HG03460 (cell line): ENCODE measurements around the gene OR13J1.
"Not testable (repeated sequence)": the region's sequence is repeated elsewhere in the genome, so short reads cannot be mapped to it uniquely, and the experiment has no call there.

Source experiments
- ATAC-seq: cut with Tn5 transposase; IDR thresholded peaks from one replicate; pipeline ENCODE4 v1.9.1; 2021; ENCODE audit not compliant: unreplicated experiment

OR13J1 gene, protein sequence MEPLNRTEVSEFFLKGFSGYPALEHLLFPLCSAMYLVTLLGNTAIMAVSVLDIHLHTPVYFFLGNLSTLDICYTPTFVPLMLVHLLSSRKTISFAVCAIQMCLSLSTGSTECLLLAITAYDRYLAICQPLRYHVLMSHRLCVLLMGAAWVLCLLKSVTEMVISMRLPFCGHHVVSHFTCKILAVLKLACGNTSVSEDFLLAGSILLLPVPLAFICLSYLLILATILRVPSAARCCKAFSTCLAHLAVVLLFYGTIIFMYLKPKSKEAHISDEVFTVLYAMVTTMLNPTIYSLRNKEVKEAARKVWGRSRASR

GRCh38 chr9:35870351-35870923 lies at the start of gene OR13J1:
Gene OR13J1, minus strand, starts transcription at chr9:35870401. Its CDS starts 0 bp downstream, at chr9:35870401.
- ATAC-seq, result no peak

DNA sequence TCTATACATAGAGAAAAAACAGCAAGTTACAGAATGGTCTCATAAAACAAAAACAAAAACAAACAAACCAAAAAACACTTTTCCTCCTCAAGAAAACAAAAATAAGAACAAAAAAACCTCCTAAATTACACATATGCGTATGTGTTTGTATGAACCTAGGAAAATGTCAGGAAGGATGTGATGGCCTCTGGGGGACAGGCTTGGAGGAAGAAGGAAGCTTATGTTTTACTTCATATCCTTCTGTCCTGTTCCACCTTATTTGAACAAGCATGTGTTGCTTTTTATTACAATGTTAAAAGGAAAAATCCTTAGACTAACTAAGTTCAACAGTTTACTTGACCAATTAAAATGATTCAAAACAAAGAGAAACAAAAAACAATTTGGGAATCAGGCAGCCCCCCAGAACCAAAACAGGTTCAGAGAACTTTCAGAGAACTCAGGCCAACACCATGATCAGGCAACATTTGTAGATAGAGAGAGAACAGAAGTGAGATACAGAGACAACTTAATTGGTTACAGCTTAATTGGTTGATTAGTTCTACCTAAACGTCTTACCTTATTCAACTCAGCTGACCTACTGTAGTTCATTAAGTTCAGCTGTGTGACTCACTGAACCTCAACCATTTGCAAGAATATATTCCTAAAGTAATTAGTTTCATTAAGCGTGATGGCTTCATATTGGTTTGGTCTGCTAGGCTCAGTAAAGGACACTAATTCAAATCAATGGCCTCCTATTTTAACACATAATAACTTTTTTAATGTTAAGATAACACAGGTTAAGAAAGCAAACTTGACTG lies 49.2 kb upstream of the OR13J1 start:
- ATAC-seq, result no peak

GRCh38 chr9:35918780-35919179 lies 48.6 kb upstream of the OR13J1 start:
- ATAC-seq, result no peak

GRCh38 chr9:35917261-35917660 lies 47.1 kb upstream of the OR13J1 start:
- no peak for ATAC-seq

- no peak for ATAC-seq
Measured at GRCh38 chr9:35915681-35916294, 45.6 kb upstream of the OR13J1 start.

GRCh38 chr9:35914301-35914807 lies 44.2 kb upstream of the OR13J1 start:
- no peak for ATAC-seq

DNA sequence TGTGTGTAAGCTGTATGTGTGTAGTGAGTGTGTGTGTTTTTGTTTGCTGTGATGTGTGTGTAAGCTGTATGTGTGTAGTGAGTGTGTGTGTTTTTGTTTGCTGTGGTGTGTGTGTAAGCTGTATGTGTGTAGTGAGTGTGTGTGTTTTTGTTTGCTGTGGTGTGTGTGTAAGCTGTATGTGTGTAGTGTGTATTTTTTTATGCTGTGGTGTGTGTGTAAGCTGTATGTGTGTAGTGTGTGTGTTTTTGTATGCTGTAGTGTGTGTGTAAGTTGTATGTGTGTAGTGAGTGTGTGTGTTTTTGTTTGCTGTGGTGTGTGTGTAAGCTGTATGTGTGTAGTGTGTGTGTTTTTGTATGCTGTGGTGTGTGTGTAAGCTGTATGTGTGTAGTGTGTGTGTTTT lies 43.2 kb upstream of the OR13J1 start:
- not testable (repeated sequence) for ATAC-seq

- no peak for ATAC-seq
Measured at GRCh38 chr9:35912791-35913400, 42.7 kb upstream of the OR13J1 start.

- no peak for ATAC-seq
Measured at GRCh38 chr9:35911690-35912089, 41.5 kb upstream of the OR13J1 start.

GRCh38 chr9:35910613-35911359 lies 40.6 kb upstream of the OR13J1 start:
- no peak for ATAC-seq

DNA sequence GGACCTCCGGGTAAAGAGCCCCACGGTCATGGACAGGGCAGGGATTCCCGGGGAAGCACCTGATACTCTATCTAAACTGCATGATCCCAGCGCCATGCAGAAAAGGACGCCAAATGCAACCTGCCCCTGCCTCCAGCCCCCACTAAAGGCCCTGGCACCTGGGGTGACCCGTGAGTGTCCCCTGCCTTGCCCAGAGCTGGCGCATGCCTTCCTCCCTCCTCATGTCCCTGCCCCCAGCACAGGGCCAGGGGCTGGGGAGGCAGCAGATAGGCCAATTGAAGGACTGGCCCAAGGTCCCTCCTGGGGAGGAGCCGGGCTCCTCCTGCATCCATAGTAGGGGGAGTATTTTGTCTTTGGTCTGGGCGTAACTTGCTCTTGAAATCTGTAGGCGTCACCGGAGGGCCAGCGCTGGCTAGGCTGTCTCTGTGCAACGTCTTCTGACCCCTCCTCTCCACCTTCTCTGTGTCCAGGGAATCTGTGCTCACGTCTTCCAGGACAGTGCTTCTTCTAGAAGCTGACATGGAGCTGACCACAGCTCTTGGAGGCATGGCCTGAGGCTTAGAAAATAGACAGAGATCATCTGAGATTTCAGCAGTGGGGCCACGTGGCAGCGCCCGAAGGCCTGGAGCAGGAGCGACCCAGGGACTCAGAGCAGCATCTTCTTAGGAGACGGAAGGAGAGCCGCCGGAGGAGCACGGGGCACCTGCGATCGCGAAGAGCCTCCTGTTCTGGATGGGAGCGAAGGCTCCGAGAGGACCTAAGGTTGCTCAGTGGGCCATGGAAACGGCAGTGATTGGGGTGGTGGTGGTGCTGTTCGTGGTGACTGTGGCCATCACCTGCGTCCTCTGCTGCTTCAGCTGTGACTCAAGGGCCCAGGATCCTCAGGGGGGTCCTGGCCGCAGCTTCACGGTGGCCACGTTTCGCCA lies 39.7 kb upstream of the OR13J1 start:
- ATAC-seq, result no peak

- no peak for ATAC-seq
Measured at GRCh38 chr9:35909274-35909673, 39.1 kb upstream of the OR13J1 start, which contains the start of gene SPAAR. Gene SPAAR, plus strand, starts transcription at chr9:35909490. Its CDS starts 974 bp downstream, at chr9:35910464.

DNA sequence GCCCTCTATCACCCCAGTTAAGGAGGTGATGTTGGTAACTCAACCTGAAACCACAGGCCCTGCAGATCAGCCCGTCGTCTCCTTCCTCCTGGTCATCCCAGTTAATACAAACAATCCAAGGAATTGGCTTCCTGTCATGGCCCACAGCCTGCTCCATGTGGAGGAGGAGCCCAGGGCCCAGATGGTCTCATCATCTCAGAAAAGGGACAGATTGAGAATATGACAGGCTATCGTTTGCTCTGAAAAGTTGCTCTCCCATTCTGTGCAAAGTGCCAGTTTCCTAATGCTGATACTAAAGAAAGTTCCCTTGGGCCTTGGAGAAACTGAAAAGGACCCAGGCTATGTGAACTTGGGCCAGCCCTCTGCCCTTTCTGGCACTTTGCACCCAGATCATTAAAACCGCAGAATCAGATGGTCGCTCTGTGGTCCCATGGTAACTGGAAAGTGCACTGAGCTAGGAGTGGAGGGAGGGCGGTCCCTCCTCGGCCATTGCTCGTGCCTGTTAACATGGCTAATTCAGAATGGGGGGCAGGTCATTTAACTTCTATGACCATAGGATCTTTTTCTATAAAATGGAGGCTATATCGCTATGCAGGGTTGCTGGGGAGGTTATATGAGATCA lies 38.4 kb upstream of the OR13J1 start:
- no peak for ATAC-seq

- ATAC-seq, result no peak
Measured at GRCh38 chr9:35907711-35908503, 37.7 kb upstream of the OR13J1 start.

- no peak for ATAC-seq
Measured at GRCh38 chr9:35906923-35907699, 36.9 kb upstream of the OR13J1 start.

DNA sequence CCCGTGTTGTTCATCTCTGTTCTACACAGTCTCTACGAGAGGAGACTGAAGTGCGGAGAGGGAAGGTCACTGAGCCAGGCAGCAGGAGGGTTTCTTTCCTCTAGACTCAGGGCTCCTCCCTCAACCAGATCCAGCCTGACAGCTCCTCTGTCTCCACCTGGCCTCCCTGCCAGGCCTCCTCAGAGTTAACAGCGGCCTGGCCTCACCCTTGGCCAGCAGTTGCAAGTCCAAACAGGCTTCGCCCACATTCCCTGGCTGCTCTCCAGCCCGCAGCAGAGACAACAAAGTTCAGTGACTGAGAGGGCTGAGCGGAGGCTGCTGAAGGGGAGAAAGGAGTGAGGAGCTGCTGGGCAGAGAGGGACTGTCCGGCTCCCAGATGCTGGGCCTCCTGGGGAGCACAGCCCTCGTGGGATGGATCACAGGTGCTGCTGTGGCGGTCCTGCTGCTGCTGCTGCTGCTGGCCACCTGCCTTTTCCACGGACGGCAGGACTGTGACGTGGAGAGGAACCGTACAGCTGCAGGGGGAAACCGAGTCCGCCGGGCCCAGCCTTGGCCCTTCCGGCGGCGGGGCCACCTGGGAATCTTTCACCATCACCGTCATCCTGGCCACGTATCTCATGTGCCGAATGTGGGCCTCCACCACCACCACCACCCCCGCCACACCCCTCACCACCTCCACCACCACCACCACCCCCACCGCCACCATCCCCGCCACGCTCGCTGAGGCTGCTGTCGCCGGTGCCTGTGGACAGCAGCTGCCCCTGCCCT lies 35.9 kb upstream of the OR13J1 start, which contains the start of gene HRCT1:
Gene HRCT1, plus strand, starts transcription at position 291 of the 768 bp plus-strand sequence. Its CDS starts 86 bp downstream, at position 377.
- no peak for ATAC-seq
